Nephron progenitor cell (in vitro differentiated cells): ENCODE data around the gene ERVV-1.

Source experiments
- DNase-seq: peaks from one replicate; pipeline ENCODE4 v3.0.0; 2021
- H3K27ac Mint-ChIP-seq: 2 replicates; pipeline ENCODE4 v1.8.0; 2021; ENCODE audit warnings: mild to moderate bottlenecking, moderate library complexity, mixed read lengths
- H3K27me3 Mint-ChIP-seq: 2 replicates; pipeline ENCODE4 v1.8.0; 2021; ENCODE audit warnings: mild to moderate bottlenecking, low read depth, mixed read lengths; ENCODE audit not compliant: poor library complexity
- H3K36me3 Mint-ChIP-seq: 2 replicates; pipeline ENCODE4 v1.8.0; 2021; ENCODE audit warnings: low read depth, mixed read lengths
- H3K4me1 Mint-ChIP-seq: 2 replicates; pipeline ENCODE4 v1.8.0; 2021; ENCODE audit warnings: mixed read lengths
- H3K4me3 Mint-ChIP-seq: 2 replicates; pipeline ENCODE4 v1.8.0; 2021; ENCODE audit warnings: mild to moderate bottlenecking, moderate library complexity, mixed read lengths
- H3K9me3 Mint-ChIP-seq: 2 replicates; pipeline ENCODE4 v1.8.0; 2021; ENCODE audit warnings: mild to moderate bottlenecking, moderate library complexity, mixed read lengths
- CTCF ChIP-seq: fragments of 200-600 bp; sonication (generic); IDR thresholded peaks from 2 replicates; pipeline ENCODE4 v1.5.0; 2021; ENCODE audit warnings: antibody characterized with exemption

Gene ERVV-1

GRCh38 chr19:52990759-52991418 is 22.8 kb upstream of the ERVV-1 start:
- Mint-ChIP-seq H3K27ac (no peak overlapping the region), H3K4me3 (no peak overlapping the region), H3K9me3 (peaks cover 42% of the 10 kb centered on the region), H3K36me3 (peaks cover 57% of the 10 kb centered on the region), H3K4me1 (peaks cover 17% of the 10 kb centered on the region), H3K27me3 (peaks cover 15% of the 10 kb centered on the region)
- no peak for TF ChIP-seq CTCF
- DNase-seq, result no peak

GRCh38 chr19:52991484-52991883 is 22.2 kb upstream of the ERVV-1 start:
- Mint-ChIP-seq H3K27ac (no peak overlapping the region), H3K36me3 (peaks cover 51% of the 10 kb centered on the region), H3K4me1 (peaks cover 17% of the 10 kb centered on the region), H3K27me3 (peaks cover 16% of the 10 kb centered on the region), H3K9me3 (peaks cover 42% of the 10 kb centered on the region), H3K4me3 (no peak overlapping the region)
- DNase-seq, result no peak
- TF ChIP-seq CTCF, result no peak

GRCh38 chr19:52992109-52993004 is 21.4 kb upstream of the ERVV-1 start:
- peak; percentile 31 for DNase-seq
- TF ChIP-seq CTCF, result no peak
- H3K4me1 Mint-ChIP-seq, result peaks cover 17% of the 10 kb centered on the region
- peaks cover 47% of the 10 kb centered on the region for H3K36me3 Mint-ChIP-seq
- peak overlapping the region; percentile 88 for H3K4me3 Mint-ChIP-seq
- H3K27me3 Mint-ChIP-seq, result peaks cover 16% of the 10 kb centered on the region
- H3K27ac Mint-ChIP-seq, result no peak overlapping the region
- H3K9me3 Mint-ChIP-seq, result peaks cover 41% of the 10 kb centered on the region

- TF ChIP-seq CTCF, result peak; percentile 57
These were observed 20.2 kb upstream of the ERVV-1 start for GRCh38 chr19:52993342-52994178.

GRCh38 chr19:52995711-52996110 is 18.0 kb upstream of the ERVV-1 start:
- no peak for TF ChIP-seq CTCF
- H3K4me1 Mint-ChIP-seq, result peaks cover 17% of the 10 kb centered on the region
- H3K27ac Mint-ChIP-seq, result no peak overlapping the region
- H3K36me3 Mint-ChIP-seq, result peaks cover 40% of the 10 kb centered on the region
- peaks cover 16% of the 10 kb centered on the region for H3K27me3 Mint-ChIP-seq
- DNase-seq, result no peak
- peaks cover 62% of the 10 kb centered on the region for H3K9me3 Mint-ChIP-seq
- no peak overlapping the region for H3K4me3 Mint-ChIP-seq

More at GRCh38 chr19:52993342-52994178, 20.2 kb upstream of the ERVV-1 start:
- H3K4me1 Mint-ChIP-seq, result peaks cover 17% of the 10 kb centered on the region
- peaks cover 43% of the 10 kb centered on the region for H3K36me3 Mint-ChIP-seq
- peaks cover 48% of the 10 kb centered on the region for H3K9me3 Mint-ChIP-seq
- peak overlapping the region; percentile 88 for H3K4me3 Mint-ChIP-seq
- H3K27me3 Mint-ChIP-seq, result peaks cover 16% of the 10 kb centered on the region
- peak overlapping the region; percentile 68 for H3K27ac Mint-ChIP-seq
- DNase-seq, result peak; percentile 90
